Esophagus muscularis mucosa (tissue), 2 donors: Measurements from ENCODE around the gene PACSIN1.

Experiments used
- EP300 ChIP-seq: sonication (generic); formaldehyde crosslinking; IDR thresholded peaks from one replicate; pipeline ENCODE4 v1.6.1; 2017; ENCODE audit warnings: antibody characterized with exemption
- POLR2A ChIP-seq: fragments of 450-650 bp; IDR thresholded peaks from one replicate; pipeline ENCODE4 v1.6.1; 2017; ENCODE audit warnings: antibody characterized with exemption, moderate library complexity, mild to moderate bottlenecking, low read depth

DNA sequence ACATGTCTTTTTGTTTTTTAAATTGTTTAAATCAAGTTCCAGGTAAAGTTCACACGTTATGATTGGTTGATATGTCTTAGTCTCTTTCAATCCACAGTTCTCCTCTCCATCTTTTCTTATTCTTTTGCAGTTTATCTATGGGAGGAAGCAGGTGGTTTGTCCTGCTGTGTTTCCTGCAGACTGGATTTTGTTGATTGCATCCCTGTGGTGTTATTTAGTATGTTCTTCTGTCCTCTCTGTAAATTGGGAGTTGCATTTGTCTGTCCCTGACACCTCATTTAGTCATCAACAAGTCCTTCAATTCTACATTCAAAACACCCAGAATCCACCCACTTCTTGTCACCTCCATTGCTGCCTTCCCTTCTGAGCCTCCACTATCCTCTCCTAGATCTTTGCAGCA lies 8.1 kb downstream of the PACSIN1 start:
- no peak for TF ChIP-seq POLR2A
- TF ChIP-seq EP300 = no peak
